ENCODE data around the gene LSM12.
"Not testable (repeated sequence)": the region's sequence is repeated elsewhere in the genome, so short reads cannot be mapped to it uniquely, and the experiment has no call there.

The LSM12 gene

GRCh38 chr17:44006598-44007345 is 59.7 kb downstream of the LSM12 start:
- peak; percentile 99 for DNase-seq

DNA sequence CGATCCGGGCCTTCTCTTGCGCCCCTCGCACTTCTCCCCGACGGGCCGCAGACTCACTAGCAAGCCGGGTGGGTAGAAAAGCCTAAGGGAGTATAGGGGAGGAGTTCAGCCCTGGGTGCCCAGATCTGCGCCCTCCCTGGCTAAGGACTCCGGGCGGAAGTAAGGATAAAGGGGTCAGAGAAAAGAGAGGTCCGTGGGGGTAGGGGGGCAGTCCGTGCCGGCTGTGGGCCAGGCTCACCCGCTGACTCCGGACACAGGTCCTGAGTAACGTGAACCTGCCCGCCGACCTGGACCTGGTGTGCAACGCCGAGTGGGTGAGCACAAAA is 60.2 kb downstream of the LSM12 start:
- DNase-seq: no peak

DNA sequence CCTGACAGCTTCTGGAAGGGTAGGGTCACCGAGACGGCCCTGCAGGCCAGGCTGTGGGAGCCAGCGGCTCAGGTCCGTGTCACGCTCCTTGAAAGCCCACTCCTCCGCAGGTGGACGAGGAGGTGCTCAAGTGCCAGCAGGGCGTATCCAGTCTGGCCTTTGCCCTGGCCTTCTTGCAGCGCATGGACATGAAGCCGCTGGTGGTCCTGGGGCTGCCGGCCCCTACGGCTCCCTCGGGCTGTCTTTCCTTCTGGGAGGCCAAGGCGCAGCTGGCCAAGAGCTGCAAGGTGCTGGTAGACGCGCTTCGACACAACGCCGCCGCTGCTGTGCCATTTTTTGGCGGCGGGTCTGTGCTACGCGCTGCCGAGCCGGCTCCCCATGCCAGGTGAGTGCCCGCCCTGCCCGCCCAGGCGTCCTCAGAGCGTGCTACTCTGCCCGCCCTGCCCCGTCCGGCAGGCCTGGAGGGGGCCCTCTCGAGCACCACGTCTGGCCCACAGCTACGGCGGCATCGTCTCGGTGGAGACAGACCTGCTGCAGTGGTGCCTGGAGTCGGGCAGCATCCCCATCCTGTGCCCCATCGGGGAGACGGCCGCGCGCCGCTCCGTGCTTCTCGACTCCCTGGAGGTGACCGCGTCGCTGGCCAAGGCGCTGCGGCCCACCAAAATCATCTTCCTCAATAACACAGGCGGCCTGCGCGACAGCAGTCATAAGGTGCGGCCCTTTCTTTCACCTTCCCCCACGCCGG is 60.8 kb downstream of the LSM12 start:
- DNase-seq: peak; percentile 28

DNA sequence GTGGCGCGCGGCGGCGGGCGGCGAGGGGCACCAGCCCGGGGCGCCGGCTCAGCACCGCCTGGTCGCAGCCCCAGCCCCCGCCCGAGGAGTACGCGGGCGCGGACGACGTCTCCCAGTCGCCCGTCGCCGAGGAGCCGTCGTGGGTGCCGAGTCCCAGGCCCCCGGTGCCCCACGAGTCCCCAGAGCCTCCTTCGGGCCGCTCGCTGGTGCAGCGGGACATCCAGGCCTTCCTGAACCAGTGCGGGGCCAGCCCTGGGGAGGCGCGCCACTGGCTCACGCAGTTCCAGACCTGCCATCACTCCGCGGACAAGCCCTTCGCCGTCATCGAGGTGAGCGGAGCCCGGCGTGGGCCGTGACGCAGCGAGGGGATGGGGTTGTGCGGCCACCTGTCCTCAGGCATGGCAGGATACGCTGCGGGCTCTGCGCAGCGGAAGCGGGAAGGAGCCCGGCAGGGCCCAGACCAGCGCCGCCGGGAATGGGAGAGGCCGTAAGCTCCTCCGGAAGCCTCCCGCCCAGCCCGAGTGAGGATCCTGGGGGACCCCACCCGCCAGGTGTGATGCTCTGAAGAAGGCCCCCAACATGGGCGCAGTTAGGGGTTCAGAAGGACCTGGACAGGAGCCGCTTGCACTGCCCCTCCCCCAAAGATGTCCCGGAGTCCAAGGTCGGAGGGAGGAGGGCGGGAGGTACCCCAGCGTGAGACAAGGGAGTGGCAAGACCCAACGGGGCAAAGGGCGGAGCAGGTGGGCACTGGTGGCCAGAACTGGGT is 61.5 kb downstream of the LSM12 start:
- DNase-seq: peak; percentile 18

DNA sequence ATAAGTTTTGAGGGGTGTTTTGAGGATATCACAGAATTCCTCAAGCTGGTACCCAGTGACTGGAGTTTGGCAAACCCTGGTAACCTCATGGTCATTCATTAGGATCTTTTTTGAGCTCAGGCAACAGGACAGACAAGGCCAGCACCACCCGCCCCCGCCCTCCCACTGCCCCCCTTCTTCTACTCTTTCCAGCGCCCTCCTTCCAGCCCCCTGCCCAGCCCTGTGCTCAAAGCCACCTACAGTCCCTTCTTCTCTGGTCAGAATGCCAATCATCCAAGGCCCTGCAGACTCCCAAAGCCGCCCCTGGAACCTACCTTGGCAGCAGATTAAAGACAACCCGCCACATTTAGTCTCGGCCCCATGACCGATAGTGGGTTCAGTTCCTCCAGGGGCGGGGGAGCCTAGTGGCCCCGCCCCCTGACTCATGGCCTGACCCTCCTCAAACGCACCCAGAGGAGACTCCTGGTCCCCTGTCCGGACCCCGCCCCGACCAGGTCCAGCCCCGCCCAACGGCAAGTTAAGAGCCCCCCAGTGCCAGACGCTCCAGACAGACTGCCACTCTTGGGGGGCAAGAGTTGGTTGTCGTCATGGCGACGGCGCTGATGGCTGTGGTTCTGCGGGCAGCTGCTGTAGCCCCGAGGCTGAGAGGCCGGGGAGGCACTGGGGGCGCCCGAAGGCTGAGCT is 62.3 kb downstream of the LSM12 start, which contains the start of gene NAGS:
TSS of gene NAGS (plus strand) at position 546 of the 684 bp plus-strand sequence. CDS start at position 588, 42 bp downstream.
- DNase-seq: no peak

DNA sequence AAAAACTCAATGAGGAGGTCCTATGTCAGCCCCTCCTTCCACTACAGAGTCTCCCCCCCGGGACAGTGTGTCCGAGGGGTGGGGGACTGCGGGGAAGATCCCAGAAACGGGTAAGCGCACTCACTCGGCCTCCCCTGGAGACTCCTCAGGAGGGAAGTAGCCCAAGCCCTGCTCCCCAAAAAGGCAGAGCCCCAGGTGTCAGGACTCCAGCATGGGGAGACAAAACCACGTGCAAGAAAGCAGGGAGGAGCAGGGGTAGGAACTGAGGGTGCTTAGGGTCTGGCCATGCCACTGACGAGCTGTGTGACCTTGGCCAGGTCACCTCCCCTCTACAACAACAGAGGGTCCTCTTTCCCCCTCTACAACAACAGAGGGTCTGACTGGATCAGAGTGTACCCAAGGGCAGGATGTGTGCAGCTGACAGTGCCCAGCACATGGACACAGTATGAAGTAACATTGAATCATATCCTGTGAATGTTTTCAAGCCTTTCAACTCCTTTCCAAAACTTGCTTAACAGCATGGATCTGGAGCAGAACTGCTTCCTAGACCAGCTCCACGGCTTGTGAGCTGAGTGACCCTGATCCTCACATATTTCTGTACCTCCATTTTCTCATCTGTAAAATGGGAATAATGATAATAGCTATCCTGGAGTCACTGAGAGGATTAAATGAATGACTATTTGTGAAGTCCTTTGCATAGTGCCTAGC is 64.2 kb downstream of the LSM12 start:
- no peak for DNase-seq

DNA sequence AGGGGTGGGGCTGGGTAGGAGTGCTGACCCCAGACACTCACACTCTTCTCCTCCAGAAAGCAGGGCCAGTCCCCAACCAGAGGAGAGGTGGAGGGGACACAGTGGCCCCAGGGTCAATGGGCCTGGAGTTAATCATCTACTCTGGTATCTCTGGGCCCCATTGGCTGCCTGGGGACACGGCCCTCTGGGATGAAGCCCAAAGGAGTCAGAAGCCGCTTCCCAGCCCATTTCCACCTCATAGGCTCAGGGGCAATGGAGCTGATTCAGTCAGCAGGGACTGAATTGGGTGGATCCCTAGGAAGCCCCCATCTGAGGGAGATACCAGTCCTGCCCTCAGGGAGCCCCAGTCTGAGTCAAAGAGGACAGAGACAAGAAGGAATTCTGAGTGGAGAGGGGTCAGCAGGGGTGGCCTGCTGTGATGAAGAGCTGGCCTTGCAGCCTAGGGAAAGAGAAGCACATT is 65.0 kb downstream of the LSM12 start:
- DNase-seq: no peak

DNA sequence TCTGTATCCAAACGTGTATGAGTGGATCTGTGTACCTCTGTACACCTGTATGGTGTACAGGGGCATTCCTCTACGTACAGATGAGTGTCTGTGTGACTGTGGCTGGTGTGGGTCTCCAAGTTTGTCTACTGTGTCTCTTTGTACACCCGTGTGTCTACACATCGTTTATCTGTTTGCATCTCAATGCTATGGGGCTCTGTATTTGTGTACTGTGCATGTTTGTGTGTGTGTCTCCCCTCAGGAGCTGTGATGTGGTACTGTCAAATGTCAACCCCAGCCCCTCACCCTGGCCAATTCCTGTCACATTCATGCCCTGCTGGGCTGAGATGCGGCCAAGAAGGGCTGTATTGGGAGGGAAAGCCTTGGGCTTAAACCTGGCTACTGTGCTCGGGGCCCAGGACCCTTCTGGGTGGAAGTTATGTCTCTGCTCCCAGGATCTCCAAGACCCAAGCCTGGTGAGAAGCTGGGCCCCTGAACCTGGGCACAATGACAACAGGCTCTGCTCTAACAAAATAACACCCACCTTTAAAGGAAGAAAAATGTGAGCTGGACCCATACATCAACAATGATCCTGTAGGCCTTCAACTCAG is 65.5 kb downstream of the LSM12 start:
- no peak for DNase-seq

- DNase-seq: no peak
Observed at GRCh38 chr17:44000141-44000860, 66.2 kb downstream of the LSM12 start.

DNA sequence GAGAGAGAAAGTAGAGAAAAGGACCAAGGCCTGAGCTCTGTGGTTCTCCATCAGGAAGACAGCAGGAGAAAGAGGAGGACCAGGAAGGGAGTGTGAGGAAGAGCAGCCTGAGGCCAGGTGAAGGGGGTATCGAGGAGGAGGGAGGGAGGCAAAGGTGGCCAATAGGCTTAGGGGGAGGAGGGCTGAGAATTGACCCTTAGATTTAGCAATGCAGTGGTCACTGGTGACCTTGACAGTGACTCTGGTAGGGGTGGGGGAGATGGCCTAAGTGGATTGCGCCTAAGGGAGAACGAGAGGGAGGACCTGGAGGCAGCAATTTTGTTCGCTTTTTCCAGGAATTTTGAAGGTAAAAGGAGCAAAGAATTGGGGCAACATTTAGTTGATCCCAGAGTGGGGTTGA is 67.4 kb downstream of the LSM12 start:
- no peak for DNase-seq

- DNase-seq: no peak
Observed at GRCh38 chr17:43998552-43998951, 67.9 kb downstream of the LSM12 start.

GRCh38 chr17:43997180-43997579 is 69.3 kb downstream of the LSM12 start:
- not testable (repeated sequence) for DNase-seq

GRCh38 chr17:43995150-43995471 is 71.4 kb downstream of the LSM12 start:
- no peak for DNase-seq

DNA sequence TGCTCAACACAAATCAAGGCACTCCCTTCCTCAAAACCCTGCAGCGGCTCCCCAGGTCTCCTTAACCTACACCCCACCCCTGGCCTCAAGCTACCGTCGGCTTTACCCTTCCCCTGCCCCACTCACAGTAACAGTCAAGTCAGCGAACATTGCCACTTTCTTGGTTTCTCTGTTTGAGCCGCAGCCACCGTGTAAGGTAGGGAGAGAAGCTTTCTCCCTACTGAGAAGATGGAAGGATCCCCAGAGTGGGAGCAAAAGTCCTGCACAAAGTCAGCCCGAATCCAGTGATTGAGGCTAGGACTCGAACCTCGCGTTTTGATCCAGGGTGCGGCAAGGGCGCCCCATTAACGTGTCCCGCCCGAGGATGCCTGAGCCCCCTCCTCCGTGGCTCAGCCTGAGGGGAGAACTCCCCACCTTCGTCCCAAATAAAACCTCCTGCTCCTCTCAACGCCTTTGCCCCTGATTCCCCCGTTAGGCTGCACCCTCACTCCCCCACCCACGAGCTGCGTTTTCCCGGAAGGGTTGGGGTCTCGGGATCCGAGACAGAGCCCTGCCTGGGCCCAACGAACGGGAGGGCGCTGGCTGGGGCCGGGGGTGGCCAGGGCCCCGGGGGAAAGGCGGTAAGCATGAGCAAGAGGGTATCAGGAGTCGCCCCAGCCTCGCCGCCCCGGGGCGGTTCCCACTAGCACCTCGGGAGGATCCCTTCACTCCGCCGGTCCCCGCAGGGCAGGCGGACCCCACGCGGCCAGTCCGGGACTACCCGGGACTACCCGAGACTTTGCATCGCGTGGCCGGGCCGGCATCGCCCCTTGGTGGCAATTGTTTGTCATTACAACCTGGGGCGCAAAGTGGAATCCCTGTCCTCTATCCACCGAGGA is 72.0 kb downstream of the LSM12 start:
- DNase-seq: peak; percentile 64

DNA sequence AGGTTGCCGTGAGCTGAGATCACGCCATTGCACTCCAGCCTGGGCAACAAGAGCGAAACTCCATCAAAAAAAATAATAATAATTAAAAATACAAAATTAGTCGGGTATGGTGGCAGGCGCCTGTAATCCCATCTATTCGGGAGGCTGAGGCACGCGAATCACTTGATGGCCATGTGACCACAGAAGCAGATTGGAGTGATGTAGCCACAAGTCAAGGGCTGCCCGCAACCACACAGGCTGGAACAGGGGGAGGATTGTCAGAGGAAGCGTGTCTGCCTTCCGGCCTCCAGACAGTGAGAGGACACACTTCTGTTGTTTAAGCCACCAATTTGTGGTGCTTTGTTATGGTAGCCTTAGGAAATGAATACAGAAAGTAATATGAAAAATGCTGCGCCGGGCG is 73.8 kb downstream of the LSM12 start:
- DNase-seq: no peak

DNA sequence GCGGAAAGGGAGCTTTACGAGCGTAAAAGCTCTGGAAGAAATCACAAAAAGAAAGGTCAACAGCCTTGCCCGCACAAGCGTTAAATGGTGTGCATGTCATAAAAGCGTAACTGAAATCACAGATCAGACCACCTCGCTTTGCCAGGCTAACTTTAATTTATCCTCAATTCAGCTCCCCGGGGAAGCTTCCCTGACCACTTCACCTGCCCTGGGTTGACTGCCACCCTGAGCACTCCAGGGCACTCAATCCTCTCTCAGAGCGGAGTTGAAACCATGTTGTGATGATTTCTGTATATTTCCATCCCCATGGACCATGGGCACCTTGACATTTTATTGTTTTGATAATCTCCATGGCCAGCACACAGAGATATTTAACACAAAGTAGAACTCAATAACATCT is 78.2 kb downstream of the LSM12 start:
- DNase-seq: no peak

GRCh38 chr17:43987131-43988021 is 79.1 kb downstream of the LSM12 start:
- no peak for DNase-seq

GRCh38 chr17:43986225-43986981 is 80.1 kb downstream of the LSM12 start:
- no peak for DNase-seq
